ENCODE data around the gene PATJ. TPM values are rescaled to one million over a fixed set of nuclear protein-coding genes. Genes with fewer than 3 reads are reported as not detected.

The PATJ gene
- total and polyA plus RNA-seq, 2 experiments from 2014 or later: 35.3 to 68.4 TPM

DNA sequence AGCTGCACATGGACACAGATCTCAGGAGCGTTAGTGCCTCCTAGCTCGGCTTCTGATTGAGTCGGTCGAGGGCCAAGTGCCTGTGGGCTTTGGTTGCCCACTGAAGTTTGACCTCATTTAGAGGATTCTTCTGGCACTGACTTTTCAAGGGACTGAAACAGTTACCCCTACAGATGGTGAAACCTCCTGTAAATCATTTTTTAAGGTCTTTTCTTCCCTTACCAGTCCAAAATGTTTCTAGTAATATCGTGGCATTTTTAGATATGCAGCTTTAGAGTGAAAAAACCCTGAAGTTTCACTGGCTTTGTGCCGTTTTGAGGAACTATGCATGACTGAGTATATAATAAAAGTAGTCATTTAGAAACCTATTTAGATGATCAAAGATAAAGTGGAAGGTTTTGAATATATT is 417.7 kb downstream of the PATJ start:
- Mint-ChIP-seq H3K4me1 (no peaks in the 10 kb centered on the region), H3K27me3 (ENCODE audit: insufficient read depth, low read depth, poor library complexity) (no peaks in the 10 kb centered on the region), H3K9me3 (no peaks in the 10 kb centered on the region; the same call in 2 of the 3 replicates), H3K27ac (no peak overlapping the region), H3K36me3 (ENCODE audit: low read depth) (no peaks in the 10 kb centered on the region; the same call in 2 of the 3 replicates), H3K4me3 (no peak overlapping the region)
- Histone ChIP-seq H3K9me2 (ENCODE audit: insufficient read depth) (no peaks in the 10 kb centered on the region), H3K4me3 (no peak overlapping the region), H3K27ac (ENCODE audit: low read depth) (no peak overlapping the region), H4K20me1 (replicated peaks; ENCODE audit: insufficient read depth) (no peaks in the 10 kb centered on the region; the same call in 1 of the 2 replicates), H2AFZ (no peak overlapping the region), H3K27me3 (ENCODE audit: insufficient read depth) (no peaks in the 10 kb centered on the region), H3F3A (replicated peaks; ENCODE audit: low read depth) (no peaks in the 10 kb centered on the region), H3K4me1 (ENCODE audit: insufficient read depth) (no peaks in the 10 kb centered on the region), H3K79me2 (replicated peaks; ENCODE audit: insufficient read depth) (no peaks in the 10 kb centered on the region), H3K36me3 (ENCODE audit: insufficient read depth) (no peaks in the 10 kb centered on the region), H3K4me2 (no peak overlapping the region)
- ATAC-seq (no peak), DNase-seq (ENCODE audit: low spot score) (no peak)
- TF ChIP-seq REST (IDR thresholded peaks at IDR 0.05; ENCODE audit: unreplicated experiment) (no peak), ZNF462 (CRISPR knock-in tag; IDR thresholded peaks at IDR 0.05) (no peak), CREB1 (CRISPR knock-in tag; IDR thresholded peaks at IDR 0.05; ENCODE audit: low read depth) (no peak), CTCF (conservative IDR thresholded peaks at IDR 0.05; ENCODE audit: low read depth in 2 of 2) (no peak), STAT1 (IDR thresholded peaks at IDR 0.05; ENCODE audit: unreplicated experiment) (no peak), JUNB (IDR thresholded peaks at IDR 0.05; ENCODE audit: unreplicated experiment) (no peak), ZNF331 (CRISPR knock-in tag; IDR thresholded peaks at IDR 0.05; ENCODE audit: low read depth) (no peak), POLR2AphosphoS5 (IDR thresholded peaks at IDR 0.05; ENCODE audit: low read depth) (no peak), EZH2 (IDR thresholded peaks at IDR 0.05; ENCODE audit: low read depth, unreplicated experiment) (no peak), NANOG (IDR thresholded peaks at IDR 0.05; ENCODE audit: borderline replicate concordance) (no peak), ZNF114 (CRISPR knock-in tag; IDR thresholded peaks at IDR 0.05) (no peak), EZH2phosphoT487 (IDR thresholded peaks at IDR 0.05; ENCODE audit: unreplicated experiment) (no peak)
- TF ChIP-seq, protein P1, sequence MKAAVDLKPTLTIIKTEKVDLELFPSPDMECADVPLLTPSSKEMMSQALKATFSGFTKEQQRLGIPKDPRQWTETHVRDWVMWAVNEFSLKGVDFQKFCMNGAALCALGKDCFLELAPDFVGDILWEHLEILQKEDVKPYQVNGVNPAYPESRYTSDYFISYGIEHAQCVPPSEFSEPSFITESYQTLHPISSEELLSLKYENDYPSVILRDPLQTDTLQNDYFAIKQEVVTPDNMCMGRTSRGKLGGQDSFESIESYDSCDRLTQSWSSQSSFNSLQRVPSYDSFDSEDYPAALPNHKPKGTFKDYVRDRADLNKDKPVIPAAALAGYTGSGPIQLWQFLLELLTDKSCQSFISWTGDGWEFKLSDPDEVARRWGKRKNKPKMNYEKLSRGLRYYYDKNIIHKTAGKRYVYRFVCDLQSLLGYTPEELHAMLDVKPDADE (IDR thresholded peaks at IDR 0.05): no peak
